Stimulated activated CD4-positive, alpha-beta T cell treated with anti-CD3 and anti-CD28 coated beads, Interleukin-15, amount 100 ng/mL, for 48 hours (primary cell): ENCODE data around the gene RAB33B.
"Not testable (repeated sequence)": the region's sequence is repeated elsewhere in the genome, so short reads cannot be mapped to it uniquely, and the experiment has no call there.

Experiments
- DNase-seq, 2 donors: peaks; one replicate each; pipeline ENCODE4 v3.0.0-alpha.2; 2020; ENCODE audit warnings: low read depth in 2 of 2

RAB33B gene

GRCh38 chr4:139454111-139455045 is at the start of gene RAB33B:
RAB33B (plus strand) TSS chr4:139454121; CDS start chr4:139454196, 75 bp downstream.
- DNase-seq = peak in 1 of 2 donors; percentile 9

GRCh38 chr4:139410312-139410711 is 43.6 kb upstream of the RAB33B start:
- DNase-seq = no peak

GRCh38 chr4:139414671-139415210 is 39.2 kb upstream of the RAB33B start:
- not testable (repeated sequence) for DNase-seq

GRCh38 chr4:139416073-139416673 is 37.7 kb upstream of the RAB33B start:
- peak in 1 of 2 donors; percentile 4 for DNase-seq

- DNase-seq = no peak
Measured at GRCh38 chr4:139419388-139419914, 34.5 kb upstream of the RAB33B start.

- DNase-seq = no peak
Measured at GRCh38 chr4:139420652-139421051, 33.3 kb upstream of the RAB33B start.

GRCh38 chr4:139436122-139436521 is 17.8 kb upstream of the RAB33B start:
- no peak for DNase-seq

GRCh38 chr4:139438141-139438540 is 15.8 kb upstream of the RAB33B start:
- DNase-seq = no peak

GRCh38 chr4:139441029-139441428 is 12.9 kb upstream of the RAB33B start:
- no peak for DNase-seq

- DNase-seq = no peak
Measured at GRCh38 chr4:139443661-139444060, 10.3 kb upstream of the RAB33B start.

GRCh38 chr4:139444881-139445280 is 9.0 kb upstream of the RAB33B start:
- not testable (repeated sequence) for DNase-seq

GRCh38 chr4:139447078-139447477 is 6.8 kb upstream of the RAB33B start:
- not testable (repeated sequence) for DNase-seq

- DNase-seq = no peak
Measured at GRCh38 chr4:139450586-139450985, 3.3 kb upstream of the RAB33B start.

- DNase-seq = no peak
Measured at GRCh38 chr4:139451997-139452396, 1.9 kb upstream of the RAB33B start.

- peak in 1 of 2 donors; percentile 50 for DNase-seq
Measured at GRCh38 chr4:139453041-139453370, 915 bp upstream of the RAB33B start.

GRCh38 chr4:139453371-139454110 is 380 bp upstream of the RAB33B start:
- peak; percentile 96 to 97 for DNase-seq

- DNase-seq = no peak
Measured at GRCh38 chr4:139455126-139455538, 1.2 kb downstream of the RAB33B start.

- DNase-seq = no peak
Measured at GRCh38 chr4:139457318-139457717, 3.4 kb downstream of the RAB33B start.

GRCh38 chr4:139458543-139458942 is 4.6 kb downstream of the RAB33B start:
- DNase-seq = no peak

GRCh38 chr4:139458999-139459398 is 5.1 kb downstream of the RAB33B start:
- no peak for DNase-seq

GRCh38 chr4:139460565-139460964 is 6.6 kb downstream of the RAB33B start:
- no peak for DNase-seq
